Thymus (tissue), 11 donors: ENCODE data around the gene PHEX. TPM values are rescaled to one million over a fixed set of nuclear protein-coding genes. Genes with fewer than 3 reads are reported as not detected.
A peak's percentile ranks its signal among the peaks of the same experiment; 100 is the strongest.

Experiments
- DNase-seq, 9 donors: peaks; one replicate each; pipeline ENCODE4 v3.0.0-alpha.2; 2013; ENCODE audit warnings: low spot score in 9 of 9, low read depth in 6 of 9, missing footprints in 1 of 9
- H3K27ac ChIP-seq, 2 donors: one replicate each; pipeline ENCODE4 v1.5.1; 2013; ENCODE audit warnings: control low read depth in 1 of 2, low read depth in 1 of 2, low read length in 1 of 2, mild to moderate bottlenecking in 1 of 2, moderate library complexity in 1 of 2
- H3K27me3 ChIP-seq, 2 donors: one replicate each; pipeline ENCODE4 v1.5.1; 2013; ENCODE audit warnings: low read length in 1 of 2; ENCODE audit not compliant: control insufficient read depth in 2 of 2, insufficient read depth in 1 of 2
- H3K36me3 ChIP-seq, 2 donors: one replicate each; pipeline ENCODE4 v1.5.1; 2013; ENCODE audit warnings: low read length in 1 of 2, mild to moderate bottlenecking in 1 of 2, moderate library complexity in 1 of 2; ENCODE audit not compliant: control insufficient read depth in 2 of 2, insufficient read depth in 2 of 2
- H3K4me1 ChIP-seq, 2 donors: one replicate each; pipeline ENCODE4 v1.5.1; 2013; ENCODE audit warnings: low read length in 2 of 2; ENCODE audit not compliant: control insufficient read depth in 2 of 2, insufficient read depth in 2 of 2
- H3K4me3 ChIP-seq, 2 donors: one replicate each; pipeline ENCODE4 v1.5.1; 2013; ENCODE audit warnings: low read length in 2 of 2, control low read depth in 1 of 2, mild to moderate bottlenecking in 1 of 2
- H3K9me3 ChIP-seq, 2 donors: one replicate each; pipeline ENCODE4 v1.5.1; 2013; ENCODE audit warnings: low read length in 1 of 2, mild to moderate bottlenecking in 1 of 2; ENCODE audit not compliant: control insufficient read depth in 2 of 2, insufficient read depth in 1 of 2
- WGBS: extraction: QIAGEN DNeasy Blood & Tissue Kit; methylation state at CpG from one replicate; pipeline ENCODE4 v1.1.7; 2013; 5-methylcytosine and 5-hydroxymethylcytosine counted together
- polyA plus RNA-seq: library from polyadenylated mRNA; stranded (reverse); fragments of 200-250 nt; gene quantifications from one replicate; pipeline ENCODE4 v1.2.3, GENCODE V29; 2013
- total RNA-seq: library from RNA; stranded (reverse); fragments of 120-200 nt; gene quantifications from one replicate; pipeline ENCODE4 v1.2.4, GENCODE V29; 2013
- donor health status: healthy.

PHEX gene
- total and polyA plus RNA-seq, 2 donors = 0.66 TPM

DNA sequence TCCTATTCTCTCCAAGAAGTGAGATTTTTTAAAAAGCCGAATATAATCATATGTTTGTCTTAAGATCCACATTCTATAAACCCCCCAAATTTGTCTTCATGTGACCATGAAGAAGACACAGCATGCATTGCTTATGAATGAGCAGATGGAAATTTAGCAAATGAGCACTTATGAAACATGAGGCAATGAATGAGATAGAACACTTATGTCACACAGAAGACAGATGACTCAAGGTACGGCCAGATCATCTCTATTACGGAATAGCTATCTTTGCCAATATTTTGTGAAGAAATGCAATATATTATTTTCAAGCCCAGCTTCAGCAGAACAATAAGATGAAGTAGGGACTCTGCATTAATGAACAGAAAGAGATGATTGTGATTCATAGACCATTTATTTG is 21.4 kb downstream of the PHEX start:
- Histone ChIP-seq H3K9me3 (no peaks in the 10 kb centered on the region), H3K27me3 (no peaks in the 10 kb centered on the region), H3K27ac (no peak overlapping the region), H3K4me1 (no peaks in the 10 kb centered on the region), H3K36me3 (no peaks in the 10 kb centered on the region), H3K4me3 (no peak overlapping the region)
- DNase-seq = no peak
- WGBS = 87% methylated on average over 3 of the region's 3 CpGs

DNA sequence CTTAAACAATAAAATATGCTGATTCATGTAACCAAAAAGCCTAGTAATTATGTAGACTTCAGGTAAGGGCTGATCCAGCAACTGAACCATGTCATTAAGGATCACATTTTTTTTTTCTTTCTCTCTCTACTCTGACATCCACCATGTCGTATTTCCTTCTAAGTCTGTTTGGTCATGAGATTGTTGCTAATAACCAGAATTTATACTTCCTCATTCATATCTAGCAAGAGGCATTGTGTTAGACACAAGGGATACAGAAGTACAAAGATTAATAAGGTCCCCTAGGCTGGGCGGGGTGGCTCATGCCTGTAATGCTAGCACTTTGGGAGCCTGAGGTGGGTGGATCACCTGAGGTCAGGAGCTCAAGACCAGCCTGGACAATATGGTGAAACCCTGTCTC is 24.1 kb downstream of the PHEX start:
- H3K36me3 ChIP-seq = no peaks in the 10 kb centered on the region
- no peaks in the 10 kb centered on the region for H3K27me3 ChIP-seq
- H3K4me1 ChIP-seq = no peaks in the 10 kb centered on the region
- no peak overlapping the region for H3K4me3 ChIP-seq
- no peaks in the 10 kb centered on the region for H3K9me3 ChIP-seq
- no peak overlapping the region for H3K27ac ChIP-seq
- DNase-seq = no peak
- WGBS = 93% methylated on average over 2 of the region's 2 CpGs

DNA sequence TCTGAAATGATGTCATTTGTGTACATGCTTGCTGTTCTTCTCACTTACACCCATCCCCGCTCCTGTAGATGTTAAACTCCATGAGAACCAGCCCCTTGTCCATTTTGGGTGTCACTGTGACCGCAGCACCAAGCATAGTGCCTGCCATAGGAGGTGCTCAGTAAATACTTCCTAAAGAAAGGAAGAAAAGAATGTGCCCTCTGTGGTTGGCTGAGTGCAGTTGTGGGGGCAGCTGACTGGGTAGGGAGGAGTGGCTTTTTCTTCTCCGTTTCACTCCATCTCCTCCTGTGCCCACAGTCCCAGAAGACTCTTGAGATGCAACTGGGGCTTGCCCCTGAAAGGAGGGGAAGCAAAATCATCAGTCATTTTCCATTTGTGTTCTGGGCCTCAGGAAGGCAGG is 25.5 kb downstream of the PHEX start:
- no peaks in the 10 kb centered on the region for H3K36me3 ChIP-seq
- H3K9me3 ChIP-seq = no peaks in the 10 kb centered on the region
- H3K4me3 ChIP-seq = no peak overlapping the region
- no peaks in the 10 kb centered on the region for H3K27me3 ChIP-seq
- no peaks in the 10 kb centered on the region for H3K4me1 ChIP-seq
- no peak for DNase-seq
- WGBS = 91% methylated on average over 3 of the region's 3 CpGs
- no peak overlapping the region for H3K27ac ChIP-seq

GRCh38 chrX:22059775-22060174 is 27.6 kb downstream of the PHEX start:
- no peak for DNase-seq
- Histone ChIP-seq H3K27ac (no peak overlapping the region), H3K36me3 (no peaks in the 10 kb centered on the region), H3K4me1 (peaks cover 0 to 5% of the 10 kb centered on the region in 2 donors), H3K27me3 (no peaks in the 10 kb centered on the region), H3K9me3 (no peaks in the 10 kb centered on the region), H3K4me3 (no peak overlapping the region)
- 89% methylated on average over 1 of the region's 1 CpG for WGBS

DNA sequence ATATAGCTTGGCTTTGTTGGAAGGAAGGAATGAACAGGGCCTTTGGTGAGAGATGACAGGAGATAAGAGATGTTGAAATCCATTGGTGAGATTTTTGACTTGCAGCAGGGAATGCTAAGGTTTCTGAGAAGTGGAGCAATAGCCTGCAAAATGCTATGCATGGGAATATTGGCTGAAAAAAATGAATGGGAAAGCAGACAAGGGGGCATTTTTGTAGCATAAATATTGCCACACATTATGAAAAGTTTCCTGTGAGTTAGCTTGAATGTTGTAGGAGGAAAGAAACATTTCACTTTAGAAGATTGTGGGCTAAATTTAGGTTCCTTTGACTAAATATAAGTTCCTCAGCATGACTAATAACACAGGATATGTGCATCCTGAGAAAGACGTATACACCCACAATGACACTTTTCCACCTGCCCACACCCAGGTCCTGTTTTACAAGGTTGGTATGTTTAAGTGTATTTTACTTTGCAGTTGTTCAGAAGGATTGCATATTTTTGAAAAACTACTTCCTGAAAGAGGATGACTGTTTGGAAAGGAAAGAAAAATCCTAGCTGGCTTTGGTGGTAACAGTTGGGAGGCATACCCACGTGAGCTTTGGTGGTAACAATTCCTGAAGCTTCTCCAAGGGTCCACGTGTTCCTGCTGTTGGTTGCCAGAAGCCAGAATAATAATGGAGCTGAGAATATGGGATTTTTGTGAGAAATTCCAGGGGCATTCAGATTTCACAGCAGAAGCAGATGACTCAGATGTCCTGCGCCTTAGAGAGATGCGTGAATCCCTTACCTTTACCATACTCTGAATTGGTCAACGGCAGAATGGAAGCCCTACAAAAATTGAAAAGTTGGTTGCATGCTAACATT is 28.5 kb downstream of the PHEX start:
- 83% methylated on average over 6 of the region's 6 CpGs for WGBS

GRCh38 chrX:22063284-22063683 is 31.2 kb downstream of the PHEX start:
- Histone ChIP-seq H3K27me3 (no peaks in the 10 kb centered on the region), H3K27ac (no peak overlapping the region), H3K9me3 (no peaks in the 10 kb centered on the region), H3K4me1 (peaks cover 0 to 5% of the 10 kb centered on the region in 2 donors), H3K36me3 (no peaks in the 10 kb centered on the region), H3K4me3 (no peak overlapping the region)
- 6% methylated on average over 7 of the region's 7 CpGs for WGBS
- peak in 5 of 9 donors; percentile 9 to 52 (median 12) for DNase-seq

More for the DNA sequence above, 28.5 kb downstream of the PHEX start:
- Histone ChIP-seq H3K9me3 (no peaks in the 10 kb centered on the region), H3K4me1 (peaks cover 0 to 5% of the 10 kb centered on the region in 2 donors), H3K4me3 (no peak overlapping the region), H3K27ac (no peak overlapping the region), H3K36me3 (no peaks in the 10 kb centered on the region), H3K27me3 (no peaks in the 10 kb centered on the region)
- DNase-seq = peak in 1 of 9 donors; percentile 8

- 98% methylated on average over 4 of the region's 4 CpGs for WGBS
- no peaks in the 10 kb centered on the region for H3K36me3 ChIP-seq
- H3K27me3 ChIP-seq = no peaks in the 10 kb centered on the region
- H3K9me3 ChIP-seq = no peaks in the 10 kb centered on the region
- H3K27ac ChIP-seq = no peak overlapping the region
- DNase-seq = no peak
- no peaks in the 10 kb centered on the region for H3K4me1 ChIP-seq
- no peak overlapping the region for H3K4me3 ChIP-seq
Measured at GRCh38 chrX:22069586-22069985, 37.5 kb downstream of the PHEX start.

DNA sequence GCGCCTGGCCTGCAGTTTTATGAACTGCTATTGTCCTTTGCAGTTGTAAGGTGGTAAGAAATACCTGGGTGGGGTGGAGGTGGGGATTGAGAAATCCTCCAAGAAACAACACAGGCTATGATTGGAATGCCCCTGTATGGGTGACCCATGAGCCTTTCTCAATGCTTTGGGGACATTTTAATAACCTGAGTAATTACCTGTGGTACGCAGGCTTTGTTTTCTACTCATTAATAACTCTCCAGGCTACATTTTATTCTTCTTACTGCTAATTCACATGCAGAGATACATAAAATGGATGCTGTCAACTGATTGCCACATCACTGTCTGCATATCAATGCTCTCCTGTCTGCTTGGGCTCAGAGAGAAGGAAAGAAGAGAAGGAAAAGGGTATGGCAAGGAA is 41.8 kb downstream of the PHEX start:
- Histone ChIP-seq H3K36me3 (no peaks in the 10 kb centered on the region), H3K9me3 (no peaks in the 10 kb centered on the region), H3K27me3 (no peaks in the 10 kb centered on the region), H3K4me3 (no peak overlapping the region), H3K27ac (no peak overlapping the region), H3K4me1 (no peaks in the 10 kb centered on the region)
- 97% methylated on average over 2 of the region's 2 CpGs for WGBS
- DNase-seq = no peak

DNA sequence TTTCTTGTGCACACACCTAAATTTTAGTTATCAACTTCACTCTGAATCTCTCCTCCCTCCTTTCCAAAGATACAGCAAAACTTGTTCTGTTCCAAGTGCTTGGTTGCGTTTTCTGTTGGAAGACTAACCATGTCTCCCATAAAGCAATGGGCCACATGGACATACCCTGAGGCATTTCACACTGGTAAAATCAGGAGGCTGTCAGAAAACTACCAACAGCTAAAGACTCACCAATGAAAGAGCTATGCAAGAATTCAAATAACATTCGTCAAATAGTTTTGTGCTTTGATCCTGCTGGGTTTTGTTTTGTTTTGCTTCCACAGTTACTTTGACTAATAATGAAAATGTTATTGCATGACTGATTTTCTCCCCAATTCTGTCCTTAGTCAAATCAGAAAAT is 46.0 kb downstream of the PHEX start:
- 98% methylated on average over 2 of the region's 2 CpGs for WGBS
- no peaks in the 10 kb centered on the region for H3K4me1 ChIP-seq

More for the DNA sequence above, 46.0 kb downstream of the PHEX start:
- Histone ChIP-seq H3K9me3 (no peaks in the 10 kb centered on the region), H3K4me3 (no peak overlapping the region), H3K36me3 (no peaks in the 10 kb centered on the region), H3K27ac (no peak overlapping the region), H3K27me3 (no peaks in the 10 kb centered on the region)
- no peak for DNase-seq
